Measurements from ENCODE around the gene MYEOV.

Gene MYEOV

GRCh38 chr11:69273571-69273970, 20.4 kb upstream of the MYEOV start:
- TF ChIP-seq CTCF (IDR thresholded peaks at IDR 0.05): no peak

GRCh38 chr11:69274531-69275016, 19.4 kb upstream of the MYEOV start:
- no peak for TF ChIP-seq CTCF (IDR thresholded peaks at IDR 0.05)

- no peak for TF ChIP-seq CTCF (IDR thresholded peaks at IDR 0.05)
Observed at GRCh38 chr11:69275178-69275577, 18.8 kb upstream of the MYEOV start.

- TF ChIP-seq CTCF (IDR thresholded peaks at IDR 0.05): no peak
Observed at GRCh38 chr11:69276165-69276564, 17.8 kb upstream of the MYEOV start.

- no peak for TF ChIP-seq CTCF (IDR thresholded peaks at IDR 0.05)
Observed at GRCh38 chr11:69277074-69277809, 16.7 kb upstream of the MYEOV start.

- no peak for TF ChIP-seq CTCF (IDR thresholded peaks at IDR 0.05)
Observed at GRCh38 chr11:69278091-69278867, 15.7 kb upstream of the MYEOV start.

- no peak for TF ChIP-seq CTCF (IDR thresholded peaks at IDR 0.05)
Observed at GRCh38 chr11:69280451-69280850, 13.5 kb upstream of the MYEOV start.
